Endothelial cell of umbilical vein (primary cell): Measurements from ENCODE around the gene TAF1A. TPM values are rescaled to one million over a fixed set of nuclear protein-coding genes. Genes with fewer than 3 reads are reported as not detected.

Source experiments
- BruUV-seq: library from RNA; stranded (reverse); fragments of 400-500 nt; replicated peaks from 2 replicates; lab custom pipeline; 2021; lab: Mats Ljungman, UMichigan
- CTCF ChIA-PET: fragments of 300-600, 350-600 bp; sonication (Branson Sonifier 250); formaldehyde crosslinking; loops from one replicate; lab custom pipeline; 2021; ENCODE audit warnings: antibody characterized with exemption, inconsistent platforms; lab: Charles Lee
- POLR2A ChIA-PET: fragments of 300-600, 350-600 bp; sonication (Branson Sonifier 250); formaldehyde crosslinking; loops from one replicate; lab custom pipeline; 2021; ENCODE audit warnings: antibody characterized with exemption, inconsistent platforms; lab: Charles Lee
- DNase-seq: peaks from one replicate; pipeline ENCODE4 v3.0.0-alpha.2; 2011; ENCODE audit warnings: low read depth, low spot score
- FAIRE-seq: peaks from 2 replicates; lab custom pipeline; 2011; peaks lifted over from hg19 to GRCh38; lab: Jason Lieb, UNC
- H2AFZ ChIP-seq: 2 replicates; pipeline ENCODE4 v1.6.0; 2012; ENCODE audit warnings: low read depth, low read length, control low read depth, inconsistent platforms
- H3K27ac ChIP-seq: 2 replicates; pipeline ENCODE4 v1.5.1; 2011; ENCODE audit warnings: low read depth, mild to moderate bottlenecking, control low read depth, low read length, moderate library complexity; ENCODE audit not compliant: insufficient read depth
- H3K27me3 ChIP-seq, 2 experiments: 2 replicates each; pipeline versions ENCODE4 v1.6.0 to v1.6.1; 2011; ENCODE audit warnings: low read length in 2 of 2, mixed read lengths in 1 of 2; ENCODE audit not compliant: control insufficient read depth in 2 of 2, insufficient read depth in 2 of 2
- H3K36me3 ChIP-seq, 2 experiments: 2 replicates in 1 of 2; 3 replicates in 1 of 2; pipeline ENCODE4 v1.5.1; 2011; ENCODE audit warnings: low read length in 2 of 2, mild to moderate bottlenecking in 1 of 2, moderate library complexity in 1 of 2; ENCODE audit not compliant: control insufficient read depth in 2 of 2, insufficient read depth in 2 of 2; ENCODE audit errors: extremely low read depth in 1 of 2
- H3K4me1 ChIP-seq: 3 replicates; pipeline ENCODE4 v1.5.1; 2011; ENCODE audit warnings: mild to moderate bottlenecking, low read length; ENCODE audit not compliant: control insufficient read depth, insufficient read depth; ENCODE audit errors: extremely low read depth
- H3K4me2 ChIP-seq: 2 replicates; pipeline ENCODE4 v1.6.1; 2011; ENCODE audit warnings: low read length, control low read depth, mixed read lengths; ENCODE audit not compliant: insufficient read depth
- H3K4me3 ChIP-seq, 3 experiments: fragments of 200-600 bp in 1 of 3; sonication (generic), shearing (Covaris generic) in 1 of 3; replicated peaks in 1 of 3; 2 replicates each; pipeline ENCODE4 v1.5.1; 2011 to 2016; ENCODE audit warnings: control low read depth in 3 of 3, low read length in 3 of 3, mild to moderate bottlenecking in 2 of 3, inconsistent platforms in 1 of 3, low read depth in 1 of 3, moderate library complexity in 1 of 3; ENCODE audit not compliant: insufficient read depth in 1 of 3
- H3K79me2 ChIP-seq: 2 replicates; pipeline ENCODE4 v1.6.0; 2012; ENCODE audit warnings: low read length, inconsistent platforms; ENCODE audit not compliant: control insufficient read depth, insufficient read depth
- H3K9ac ChIP-seq: replicated peaks from 2 replicates; pipeline ENCODE3; 2011; ENCODE audit warnings: low read length, control low read depth; ENCODE audit not compliant: insufficient read depth; ENCODE audit errors: extremely low read depth
- H3K9me1 ChIP-seq: replicated peaks from 3 replicates; pipeline ENCODE4 v1.6.0; 2011; ENCODE audit warnings: mild to moderate bottlenecking, low read length; ENCODE audit not compliant: control insufficient read depth, insufficient read depth; ENCODE audit errors: extremely low read depth
- H3K9me3 ChIP-seq: replicated peaks from 2 replicates; pipeline ENCODE4 v1.5.1; 2012; ENCODE audit warnings: low read length, inconsistent platforms; ENCODE audit not compliant: control insufficient read depth, insufficient read depth
- H4K20me1 ChIP-seq: replicated peaks from 2 replicates; pipeline ENCODE3; 2011; ENCODE audit warnings: mild to moderate bottlenecking, low read length; ENCODE audit not compliant: control insufficient read depth, insufficient read depth; ENCODE audit errors: extremely low read depth
- CTCF ChIP-seq, 2 donors: IDR thresholded peaks; 1 replicate in 1 of 2; 2 replicates in 1 of 2; pipeline ENCODE4 v1.5.1; 2011; ENCODE audit warnings: low read length in 2 of 2, mild to moderate bottlenecking in 2 of 2, moderate library complexity in 2 of 2, control low read depth in 1 of 2, inconsistent platforms in 1 of 2, low read depth in 1 of 2; ENCODE audit not compliant: insufficient read depth in 1 of 2; ENCODE audit errors: extremely low read depth in 1 of 2
- EZH2 ChIP-seq: IDR thresholded peaks from 2 replicates; pipeline ENCODE4 v1.6.1; 2012; ENCODE audit warnings: borderline replicate concordance, low read depth, mild to moderate bottlenecking, moderate library complexity, low read length, inconsistent platforms; ENCODE audit not compliant: severe bottlenecking
- GATA2 ChIP-seq: IDR thresholded peaks from 2 replicates; pipeline ENCODE4 v1.7.0; 2011; ENCODE audit warnings: low read depth, mild to moderate bottlenecking, moderate library complexity, mixed read lengths, low read length; ENCODE audit not compliant: insufficient read length, insufficient read depth
- POLR2A ChIP-seq: IDR thresholded peaks from 2 replicates; pipeline ENCODE4 v1.6.1; 2012; ENCODE audit warnings: low read depth, mild to moderate bottlenecking, control low read depth, low read length
- POLR2AphosphoS5 ChIP-seq: IDR thresholded peaks from 2 replicates; pipeline ENCODE4 v1.6.1; 2012; ENCODE audit warnings: low read depth, mild to moderate bottlenecking, control low read depth, low read length, moderate library complexity; ENCODE audit not compliant: insufficient read depth
- dilution Hi-C: fragments of 300-500 bp; cut with MboI; formaldehyde crosslinking; loops from one replicate; pipeline ENCODE4 v1.15.0; 2019; ENCODE audit warnings: low sequenced_read_pairs; ENCODE audit not compliant: extremely low pct_ligation_motif_present
- intact Hi-C: fragments of 100-400 bp; cut with micrococcal nuclease; formaldehyde crosslinking; loops from one replicate; pipeline ENCODE4 v1.10.0; 2022
- polyA plus RNA-seq, 4 experiments: library from polyadenylated mRNA; depleted of rRNA in 3 of 4; stranded (reverse) in 3 of 4; unstranded in 1 of 4; fragments of >200 nt; gene quantifications; 2 replicates each; pipeline versions ENCODE4 v1.2.1 to v1.2.3, GENCODE V29; 2011 to 2012; ENCODE audit warnings: missing spikeins in 1 of 4
- total RNA-seq: library from RNA; stranded (reverse); gene quantifications from 2 replicates; pipeline ENCODE4 v1.2.3, GENCODE V29; 2021

Gene TAF1A
- total and polyA plus RNA-seq, 2 donors (not counting 3 experiments of a cell fraction or from before 2014, with no cell fraction given): 1.3 to 5.3 TPM

GRCh38 chr1:222617367-222617951, 27.7 kb upstream of the TAF1A start:
- dilution Hi-C loops: no loop called here
- no TSS peak for BruUV-seq
- Histone ChIP-seq H4K20me1 (no peaks in the 10 kb centered on the region), H3K36me3 (no peaks in the 10 kb centered on the region), H3K4me3 (peak overlapping the region; percentile 19 to 55 (median 31)), H3K27me3 (peaks cover 8 to 29% of the 10 kb centered on the region in 2 experiments), H3K9ac (peak overlapping the region; percentile 50), H3K9me1 (no peaks in the 10 kb centered on the region), H3K27ac (peak overlapping the region; percentile 18), H3K9me3 (no peaks in the 10 kb centered on the region), H3K4me1 (peaks cover 7% of the 10 kb centered on the region), H3K4me2 (peak overlapping the region; percentile 76), H3K79me2 (peaks cover 4% of the 10 kb centered on the region), H2AFZ (peak overlapping the region; percentile 98)
- ChIA-PET CTCF (interaction anchor here (1.2 kb wide), 1 partner anchor 17 kb away, joined by 6 read pairs; no protein-coding TSS in a partner anchor), POLR2A (interaction anchor here (0.6 kb wide), 1 partner anchor 15 kb away, joined by 3 read pairs; no protein-coding TSS in a partner anchor)
- TF ChIP-seq POLR2A (peak; percentile 63), POLR2AphosphoS5 (peak; percentile 47), GATA2 (no peak), CTCF (IDR thresholded peaks at IDR 0.05; ENCODE audit: extremely low read depth in 1 of 2, insufficient read depth in 1 of 2, low read depth in 1 of 2, low read length in 2 of 2) (no peak), EZH2 (no peak)
- intact Hi-C loops: loop anchor here (1.0 to 5.0 kb wide), 3 partner anchors 27 to 152 kb away; no protein-coding TSS in a partner anchor
- peak; percentile 88 for FAIRE-seq
- peak; percentile 85 for DNase-seq
